GM12878 (cell line): ENCODE data around the gene VAC14. TPM values are rescaled to one million over a fixed set of nuclear protein-coding genes. Genes with fewer than 3 reads are reported as not detected.

ENCODE experiments used
- ATAC-seq: fragments of 200-7000 bp; cut with Tn5 transposase; 3 replicates; pipeline ENCODE4 v1.9.1; 2020; ENCODE audit warnings: mild to moderate bottlenecking, moderate library complexity
- BruUV-seq: library from RNA; stranded (reverse); fragments of 400-500 nt; replicated peaks from 2 replicates; lab custom pipeline; 2021; lab: Mats Ljungman, UMichigan
- CTCF ChIA-PET: fragments of 300-600 bp; sonication (Branson Sonifier 250); formaldehyde crosslinking; extraction: SDS; loops from one replicate; lab custom pipeline; 2021; ENCODE audit warnings: inconsistent platforms; lab: Yijun Ruan, JAX
- POLR2A ChIA-PET: fragments of 350-600 bp; formaldehyde crosslinking; extraction: SDS; loops from one replicate; lab custom pipeline; 2021; ENCODE audit warnings: inconsistent platforms; lab: Charles Lee
- RAD21 ChIA-PET: fragments of 300-600 bp; sonication (Branson Sonifier 250); formaldehyde crosslinking; loops from one replicate; lab custom pipeline; 2023; ENCODE audit warnings: antibody characterized with exemption; ENCODE audit not compliant: unreplicated experiment; lab: Charles Lee
- SMC1A ChIA-PET: fragments of 300-600 bp; sonication (Branson Sonifier 250); formaldehyde crosslinking; loops from one replicate; lab custom pipeline; 2023; ENCODE audit not compliant: unreplicated experiment, uncharacterized antibody; lab: Charles Lee
- DNase-seq: peaks from one replicate; pipeline ENCODE4 v3.0.0-alpha.2; 2011; ENCODE audit warnings: low read depth, low spot score
- FAIRE-seq: peaks from 3 replicates; lab custom pipeline; 2011; peaks lifted over from hg19 to GRCh38; lab: Jason Lieb, UNC
- H2AFZ ChIP-seq: 2 replicates; pipeline ENCODE4 v1.6.0; 2011; ENCODE audit warnings: low read depth, low read length, control low read depth; ENCODE audit not compliant: control insufficient read depth
- H3K27ac ChIP-seq: 2 replicates; pipeline ENCODE4 v1.5.1; 2011; ENCODE audit warnings: control low read depth; ENCODE audit not compliant: control insufficient read depth, insufficient read depth
- H3K27me3 ChIP-seq, 2 experiments: replicated peaks in 1 of 2; 2 replicates each; pipeline versions ENCODE4 v1.6.0 to v1.6.1; 2011; ENCODE audit warnings: low read length in 1 of 2; ENCODE audit not compliant: control insufficient read depth in 2 of 2, insufficient read depth in 2 of 2
- H3K36me3 ChIP-seq, 2 experiments: 2 replicates each; pipeline ENCODE4 v1.5.1; 2011; ENCODE audit warnings: low read length in 1 of 2; ENCODE audit not compliant: control insufficient read depth in 2 of 2, insufficient read depth in 2 of 2
- H3K4me1 ChIP-seq: 2 replicates; pipeline ENCODE4 v1.6.1; 2011; ENCODE audit warnings: mild to moderate bottlenecking, low read length, moderate library complexity, mixed read lengths; ENCODE audit not compliant: control insufficient read depth, insufficient read depth
- H3K4me2 ChIP-seq: 2 replicates; pipeline ENCODE4 v1.6.0; 2011; ENCODE audit warnings: control low read depth; ENCODE audit not compliant: control insufficient read depth, insufficient read depth
- H3K4me3 ChIP-seq: fragments of 200-600 bp; sonication (generic); 2 replicates; pipeline ENCODE4 v1.5.1; 2016
- H3K79me2 ChIP-seq: 2 replicates; pipeline ENCODE4 v1.6.0; 2011; ENCODE audit warnings: low read length; ENCODE audit not compliant: control insufficient read depth, insufficient read depth
- H3K9ac ChIP-seq: 2 replicates; pipeline ENCODE4 v1.8.0; 2011; ENCODE audit warnings: low read length, control low read depth, mixed read lengths; ENCODE audit not compliant: control insufficient read depth, insufficient read depth
- H3K9me3 ChIP-seq: replicated peaks from 3 replicates; pipeline ENCODE4 v1.5.1; 2011; ENCODE audit warnings: mild to moderate bottlenecking, low read length; ENCODE audit not compliant: control insufficient read depth, insufficient read depth
- H4K20me1 ChIP-seq: 2 replicates; pipeline ENCODE4 v1.6.0; 2011; ENCODE audit not compliant: control insufficient read depth, insufficient read depth
- ATF2 ChIP-seq: IDR thresholded peaks from 2 replicates; pipeline ENCODE4 v1.6.1; 2012; ENCODE audit warnings: low read length, inconsistent platforms
- BRCA1 ChIP-seq: IDR thresholded peaks from 2 replicates; pipeline ENCODE4 v1.6.1; 2011; ENCODE audit warnings: low read depth, low read length, improper control_type of control experiment
- CHD2 ChIP-seq: IDR thresholded peaks from 2 replicates; pipeline ENCODE4 v1.6.1; 2011; ENCODE audit warnings: low read depth, low read length, improper control_type of control experiment, borderline replicate concordance
- CREM ChIP-seq: IDR thresholded peaks from 2 replicates; pipeline ENCODE4 v1.6.1; 2014; ENCODE audit warnings: antibody characterized with exemption, low read depth
- FOXK2 ChIP-seq: fragments of 450-650 bp; IDR thresholded peaks from 2 replicates; pipeline ENCODE4 v1.6.1; 2017; ENCODE audit warnings: mild to moderate bottlenecking, moderate library complexity
- JUNB ChIP-seq: IDR thresholded peaks from 2 replicates; pipeline ENCODE4 v1.6.1; 2016; ENCODE audit warnings: antibody characterized with exemption, mild to moderate bottlenecking
- LARP7 ChIP-seq: fragments of 450-650 bp; IDR thresholded peaks from 2 replicates; pipeline ENCODE4 v1.6.1; 2017; ENCODE audit warnings: mild to moderate bottlenecking
- MYB ChIP-seq: fragments of 150-350 bp; IDR thresholded peaks from 2 replicates; pipeline ENCODE4 v1.6.1; 2014; ENCODE audit warnings: mild to moderate bottlenecking, low read depth, low read length, borderline replicate concordance
- NR2C2 ChIP-seq: IDR thresholded peaks from 2 replicates; pipeline ENCODE4 v1.6.1; 2011; ENCODE audit warnings: borderline replicate concordance, low read depth; ENCODE audit not compliant: control insufficient read depth, insufficient read length
- POLR2AphosphoS2 ChIP-seq: IDR thresholded peaks from 2 replicates; pipeline ENCODE4 v1.6.1; 2011; ENCODE audit warnings: low read depth, mild to moderate bottlenecking, low read length, improper control_type of control experiment, moderate library complexity
- SIX5 ChIP-seq: IDR thresholded peaks from 2 replicates; pipeline ENCODE4 v1.6.1; 2011; ENCODE audit warnings: mild to moderate bottlenecking, low read depth, low read length, moderate library complexity; ENCODE audit not compliant: severe bottlenecking
- SREBF1 ChIP-seq: IDR thresholded peaks from 2 replicates; pipeline ENCODE4 v1.6.1; 2012; ENCODE audit warnings: mild to moderate bottlenecking, low read length
- SREBF2 ChIP-seq: IDR thresholded peaks from 2 replicates; pipeline ENCODE4 v1.6.1; 2012; ENCODE audit warnings: mild to moderate bottlenecking, low read length
- STAT1 ChIP-seq: fragments of 450-650 bp; conservative IDR thresholded peaks from 2 replicates; pipeline ENCODE4 v1.6.1; 2014; ENCODE audit warnings: antibody characterized with exemption, mild to moderate bottlenecking
- SUZ12 ChIP-seq: fragments of 200-600 bp; sonication (generic); IDR thresholded peaks from one replicate; pipeline ENCODE4 v1.6.1; 2018; ENCODE audit warnings: antibody characterized with exemption, mild to moderate bottlenecking; ENCODE audit not compliant: unreplicated experiment
- TCF3 ChIP-seq: IDR thresholded peaks from 2 replicates; pipeline ENCODE4 v1.6.1; 2012; ENCODE audit warnings: low read depth, mild to moderate bottlenecking, low read length, borderline replicate concordance; ENCODE audit not compliant: insufficient read depth
- ZBTB33 ChIP-seq: fragments of 450-650 bp; IDR thresholded peaks from 2 replicates; pipeline ENCODE4 v1.6.1; 2017; ENCODE audit warnings: mild to moderate bottlenecking
- WGBS: methylation state at CpG from one replicate; pipeline ENCODE4 v1.1.6; 2016; ENCODE audit warnings: low lambda C conversion rate; ENCODE audit not compliant: insufficient replicate concordance, insufficient coverage; ENCODE audit errors: missing lambda C conversion rate; 5-methylcytosine and 5-hydroxymethylcytosine counted together
- in situ Hi-C: fragments of 300-500 bp; cut with MboI; formaldehyde crosslinking; loops from 9 replicates; pipeline ENCODE4 v1.14.3; 2018; ENCODE audit warnings: mixed read lengths
- intact Hi-C: fragments of 100-400 bp; cut with micrococcal nuclease; formaldehyde crosslinking; loops from one replicate; pipeline ENCODE4 v1.14.2; 2022; ENCODE audit not compliant: unreplicated experiment
- polyA plus RNA-seq, 11 experiments: library from polyadenylated mRNA; depleted of rRNA in 4 of 11; unstranded in 6 of 11; stranded (reverse) in 5 of 11; fragments of >200 nt; fragmentation: Nextera tagmentation in 4 of 11; fragmentation: Illumina TruSeq in 1 of 11; extraction: Ambion mirVana in 4 of 11; extraction: Trizol in 1 of 11; gene quantifications; 1 replicate in 1 of 11; 2 replicates in 10 of 11; pipeline versions ENCODE4 v1.2.1 to v1.2.3, GENCODE V29; 2011 to 2016; ENCODE audit warnings: inconsistent platforms in 2 of 11, missing spikeins in 2 of 11, low read depth in 1 of 11
- total RNA-seq, 4 experiments: library from RNA; depleted of rRNA in 3 of 4; stranded (reverse); fragments of >200 nt in 3 of 4; fragmentation: Illumina TruSeq in 1 of 4; extraction: Trizol in 1 of 4; gene quantifications; 2 replicates each; pipeline versions ENCODE4 v1.2.1 to v1.2.3, GENCODE V29; 2013 to 2021
- TF ChIP-seq, protein P1 (sequence below): fragments of 450-650 bp; formaldehyde crosslinking; IDR thresholded peaks from 2 replicates; pipeline ENCODE4 v1.4.0; 2022; ENCODE audit warnings: mild to moderate bottlenecking, moderate library complexity

Gene VAC14
- total and polyA plus RNA-seq, 10 of the 15 experiments (the other 5 are each of a cell fraction or from before 2014, with no cell fraction given), result 1.3 to 45.5 (median 25.5) TPM

DNA sequence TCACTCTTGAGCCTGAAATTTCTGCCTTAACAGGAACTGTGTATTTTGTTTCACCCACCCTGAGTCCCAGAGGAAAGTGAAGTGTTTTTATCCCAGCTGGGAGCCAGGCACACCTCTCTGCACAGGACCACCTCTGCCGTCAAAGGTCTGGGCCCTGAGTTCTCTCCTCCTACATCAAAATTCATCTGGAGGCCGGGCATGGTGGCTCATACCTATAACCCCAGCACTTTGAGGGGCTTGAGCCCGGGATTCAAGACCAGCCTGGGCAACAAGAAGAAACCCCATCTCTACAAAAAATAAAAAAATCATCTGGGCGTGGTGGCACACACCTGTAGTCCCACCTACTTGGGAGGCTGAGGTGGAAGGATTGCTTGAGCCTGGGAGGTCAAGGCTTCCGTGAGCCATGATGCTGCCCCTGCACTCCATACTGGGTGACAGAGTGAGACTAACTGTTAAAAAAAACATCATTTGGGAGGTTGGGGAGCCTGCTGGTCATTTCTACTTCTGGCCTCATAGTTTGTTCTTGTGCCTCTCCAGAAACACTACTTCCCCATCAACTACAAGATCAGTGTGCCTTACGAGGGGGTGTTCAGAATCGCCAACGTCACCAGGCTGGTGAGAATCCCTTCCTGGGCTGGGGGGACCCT, 144.8 kb downstream of the VAC14 start:
- SMC1A ChIA-PET, result interaction anchor here (0.6 to 1.7 kb wide), 2 partner anchors 286 to 355 kb away, joined by 3 read pairs; no protein-coding TSS in a partner anchor
- H2AFZ ChIP-seq, result no peak overlapping the region
- RAD21 ChIA-PET, result interaction anchor here (1.4 to 1.6 kb wide), 2 partner anchors 75 to 115 kb away, joined by 3 to 4 read pairs; no protein-coding TSS in a partner anchor
- no peaks in the 10 kb centered on the region for H3K9me3 ChIP-seq
- H3K27me3 ChIP-seq, result no peaks in the 10 kb centered on the region
- no peaks in the 10 kb centered on the region for H4K20me1 ChIP-seq
- no peak overlapping the region for H3K27ac ChIP-seq
- CTCF ChIA-PET, result interaction anchor here (2.3 to 2.4 kb wide), 3 partner anchors 115 to 286 kb away, joined by 9 to 18 read pairs (median 12); no protein-coding TSS in a partner anchor
- no peaks in the 10 kb centered on the region for H3K79me2 ChIP-seq
- DNase-seq (no peak), ATAC-seq (no peak), FAIRE-seq (no peak)
- H3K4me3 ChIP-seq, result no peak overlapping the region
- H3K4me2 ChIP-seq, result no peak overlapping the region
- H3K4me1 ChIP-seq, result no peaks in the 10 kb centered on the region
- BruUV-seq, result no TSS peak
- TF ChIP-seq STAT1 (no peak), LARP7 (no peak), SREBF2 (no peak), SIX5 (no peak), SREBF1 (no peak), BRCA1 (no peak), CHD2 (no peak), ZBTB33 (no peak), POLR2AphosphoS2 (no peak), CREM (no peak), ATF2 (no peak), JUNB (no peak), NR2C2 (no peak), MYB (no peak), SUZ12 (no peak), FOXK2 (no peak), TCF3 (no peak)
- TF ChIP-seq, protein P1, sequence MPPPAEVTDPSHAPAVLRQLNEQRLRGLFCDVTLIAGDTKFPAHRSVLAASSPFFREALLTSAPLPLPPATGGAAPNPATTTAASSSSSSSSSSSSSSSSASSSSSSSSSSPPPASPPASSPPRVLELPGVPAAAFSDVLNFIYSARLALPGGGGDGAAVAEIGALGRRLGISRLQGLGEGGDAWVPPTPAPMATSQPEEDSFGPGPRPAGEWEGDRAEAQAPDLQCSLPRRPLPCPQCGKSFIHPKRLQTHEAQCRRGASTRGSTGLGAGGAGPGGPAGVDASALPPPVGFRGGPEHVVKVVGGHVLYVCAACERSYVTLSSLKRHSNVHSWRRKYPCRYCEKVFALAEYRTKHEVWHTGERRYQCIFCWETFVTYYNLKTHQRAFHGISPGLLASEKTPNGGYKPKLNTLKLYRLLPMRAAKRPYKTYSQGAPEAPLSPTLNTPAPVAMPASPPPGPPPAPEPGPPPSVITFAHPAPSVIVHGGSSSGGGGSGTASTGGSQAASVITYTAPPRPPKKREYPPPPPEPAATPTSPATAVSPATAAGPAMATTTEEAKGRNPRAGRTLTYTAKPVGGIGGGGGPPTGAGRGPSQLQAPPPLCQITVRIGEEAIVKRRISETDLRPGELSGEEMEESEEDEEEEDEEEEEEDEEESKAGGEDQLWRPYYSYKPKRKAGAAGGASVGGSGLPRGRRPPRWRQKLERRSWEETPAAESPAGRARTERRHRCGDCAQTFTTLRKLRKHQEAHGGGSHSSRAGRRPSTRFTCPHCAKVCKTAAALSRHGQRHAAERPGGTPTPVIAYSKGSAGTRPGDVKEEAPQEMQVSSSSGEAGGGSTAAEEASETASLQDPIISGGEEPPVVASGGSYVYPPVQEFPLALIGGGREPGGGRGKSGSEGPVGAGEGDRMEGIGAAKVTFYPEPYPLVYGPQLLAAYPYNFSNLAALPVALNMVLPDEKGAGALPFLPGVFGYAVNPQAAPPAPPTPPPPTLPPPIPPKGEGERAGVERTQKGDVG, result no peak
- 45% methylated on average over 8 of the region's 8 CpGs for WGBS
- intact Hi-C loops (loop anchor here (10.0 kb wide), 1 partner anchor 491 kb away; no protein-coding TSS in a partner anchor), in situ Hi-C loops (no loop called here)
- no peaks in the 10 kb centered on the region for H3K36me3 ChIP-seq
- POLR2A ChIA-PET, result no interaction called here
- no peak overlapping the region for H3K9ac ChIP-seq
